Mesothelial cell of epicardium (in vitro differentiated cells): ENCODE data around the gene TXNDC11. TPM values are rescaled to one million over a fixed set of nuclear protein-coding genes. Genes with fewer than 3 reads are reported as not detected.

ENCODE experiments used
- DNase-seq, 2 experiments: peaks; one replicate each; pipeline ENCODE4 v3.0.0; 2021; ENCODE audit warnings: low spot score in 2 of 2; ENCODE audit not compliant: unreplicated experiment in 2 of 2
- H3K27ac Mint-ChIP-seq: 2 replicates; pipeline ENCODE4 v1.8.0; 2021; ENCODE audit warnings: mixed read lengths
- H3K27me3 Mint-ChIP-seq: 2 replicates; pipeline ENCODE4 v1.8.0; 2021; ENCODE audit warnings: low read depth, mixed read lengths
- H3K36me3 Mint-ChIP-seq: 2 replicates; pipeline ENCODE4 v1.8.0; 2021; ENCODE audit warnings: mixed read lengths
- H3K4me1 Mint-ChIP-seq: 2 replicates; pipeline ENCODE4 v1.8.0; 2021; ENCODE audit warnings: mixed read lengths
- H3K4me3 Mint-ChIP-seq: 2 replicates; pipeline ENCODE4 v1.8.0; 2021; ENCODE audit warnings: mild to moderate bottlenecking, moderate library complexity, mixed read lengths
- H3K9me3 Mint-ChIP-seq: 2 replicates; pipeline ENCODE4 v1.8.0; 2021; ENCODE audit warnings: mixed read lengths
- total RNA-seq: library from RNA; stranded (reverse); gene quantifications from 3 replicates; pipeline ENCODE4 v1.2.1, GENCODE V29; 2021
- TF ChIP-seq, protein P1 (sequence below): fragments of 200-600 bp; sonication (generic); IDR thresholded peaks from one replicate; pipeline ENCODE4 v1.5.0; 2021; ENCODE audit warnings: antibody characterized with exemption; ENCODE audit not compliant: unreplicated experiment

TXNDC11 gene
- total RNA-seq, 1 donor from 2014 or later, result 27.5 TPM

DNA sequence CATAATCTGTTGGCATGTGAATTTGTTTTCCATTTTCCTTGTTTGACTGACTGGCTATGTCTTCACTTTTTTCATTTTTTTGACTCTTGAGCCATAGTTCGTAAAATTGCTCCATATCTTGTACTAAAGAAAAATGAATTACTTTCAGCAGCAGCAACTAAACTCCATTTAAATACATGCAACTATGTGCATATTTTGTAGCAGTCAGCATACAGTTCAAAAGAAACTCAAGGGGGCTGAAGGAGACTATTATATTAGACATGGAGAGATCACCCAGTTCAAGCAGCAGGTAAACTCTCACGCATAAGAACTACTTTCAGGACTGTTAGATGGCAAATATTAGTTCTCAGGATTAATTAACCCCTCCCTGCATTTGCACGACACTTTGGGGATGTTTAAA is 13.6 kb upstream of the TXNDC11 start:
- Mint-ChIP-seq H3K4me1 (peaks cover 29% of the 10 kb centered on the region), H3K27ac (peak overlapping the region; percentile 2), H3K27me3 (no peaks in the 10 kb centered on the region), H3K4me3 (no peak overlapping the region), H3K36me3 (peaks cover 40% of the 10 kb centered on the region), H3K9me3 (no peaks in the 10 kb centered on the region)
- DNase-seq, result no peak
- TF ChIP-seq, protein P1, sequence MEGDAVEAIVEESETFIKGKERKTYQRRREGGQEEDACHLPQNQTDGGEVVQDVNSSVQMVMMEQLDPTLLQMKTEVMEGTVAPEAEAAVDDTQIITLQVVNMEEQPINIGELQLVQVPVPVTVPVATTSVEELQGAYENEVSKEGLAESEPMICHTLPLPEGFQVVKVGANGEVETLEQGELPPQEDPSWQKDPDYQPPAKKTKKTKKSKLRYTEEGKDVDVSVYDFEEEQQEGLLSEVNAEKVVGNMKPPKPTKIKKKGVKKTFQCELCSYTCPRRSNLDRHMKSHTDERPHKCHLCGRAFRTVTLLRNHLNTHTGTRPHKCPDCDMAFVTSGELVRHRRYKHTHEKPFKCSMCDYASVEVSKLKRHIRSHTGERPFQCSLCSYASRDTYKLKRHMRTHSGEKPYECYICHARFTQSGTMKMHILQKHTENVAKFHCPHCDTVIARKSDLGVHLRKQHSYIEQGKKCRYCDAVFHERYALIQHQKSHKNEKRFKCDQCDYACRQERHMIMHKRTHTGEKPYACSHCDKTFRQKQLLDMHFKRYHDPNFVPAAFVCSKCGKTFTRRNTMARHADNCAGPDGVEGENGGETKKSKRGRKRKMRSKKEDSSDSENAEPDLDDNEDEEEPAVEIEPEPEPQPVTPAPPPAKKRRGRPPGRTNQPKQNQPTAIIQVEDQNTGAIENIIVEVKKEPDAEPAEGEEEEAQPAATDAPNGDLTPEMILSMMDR, result no peak

DNA sequence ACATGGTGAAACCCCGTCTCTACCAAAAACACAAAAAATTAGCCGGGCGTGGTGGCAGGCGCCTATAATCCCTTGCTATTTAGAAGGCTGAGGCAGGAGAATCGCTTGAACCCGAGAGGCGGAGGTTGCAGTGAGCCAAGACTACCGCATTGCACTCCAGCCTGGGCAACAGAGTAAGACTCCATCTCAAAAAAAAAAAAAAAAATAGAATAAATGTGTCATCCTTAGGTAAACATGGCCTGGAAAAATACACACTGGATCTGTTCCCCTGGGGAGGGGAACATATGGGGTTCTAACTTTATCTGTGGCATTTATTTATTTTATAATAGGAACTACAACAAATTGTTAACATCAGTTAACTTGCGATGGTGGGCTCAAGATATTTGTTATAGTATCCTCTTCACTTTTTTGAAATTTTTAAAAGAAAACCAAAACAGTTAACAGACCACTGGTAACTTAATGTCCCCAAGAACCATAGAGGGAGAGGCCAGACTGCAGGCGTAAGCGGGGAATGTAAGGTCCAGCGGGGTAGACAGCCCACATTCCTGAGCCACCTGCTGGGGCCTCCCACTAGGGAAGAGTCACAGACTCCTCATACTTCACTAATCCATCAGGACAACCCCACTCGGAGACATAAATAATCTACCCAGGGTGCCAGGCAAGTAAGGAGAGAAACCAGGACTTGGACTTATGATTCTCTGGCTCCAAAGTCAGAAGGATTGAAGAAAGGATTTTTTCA is 12.5 kb upstream of the TXNDC11 start:
- peak overlapping the region; percentile 70 for H3K27ac Mint-ChIP-seq
- no peaks in the 10 kb centered on the region for H3K27me3 Mint-ChIP-seq
- H3K9me3 Mint-ChIP-seq, result no peaks in the 10 kb centered on the region
- TF ChIP-seq, protein P1, result no peak
- peaks cover 29% of the 10 kb centered on the region for H3K4me1 Mint-ChIP-seq
- H3K36me3 Mint-ChIP-seq, result peaks cover 38% of the 10 kb centered on the region
- H3K4me3 Mint-ChIP-seq, result no peak overlapping the region
- no peak for DNase-seq

DNA sequence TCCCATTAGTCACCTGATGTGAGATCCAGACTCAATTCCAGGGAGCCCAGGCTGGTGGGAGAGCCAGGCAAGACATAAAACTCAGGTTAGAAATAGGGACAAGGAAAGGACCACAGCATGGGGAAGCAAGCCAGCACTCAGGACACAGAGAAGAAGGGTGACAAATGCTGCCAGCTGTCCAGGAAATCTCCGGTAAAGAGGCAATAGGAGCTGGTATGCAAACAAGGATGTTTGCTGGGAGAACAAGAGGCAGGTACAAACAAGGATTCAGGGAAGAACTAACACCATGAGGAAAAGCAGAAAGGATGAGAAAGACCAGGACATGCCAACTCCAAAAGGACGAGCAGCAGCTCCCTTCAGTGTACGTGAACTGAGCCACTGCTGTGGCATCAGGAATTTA is 10.2 kb upstream of the TXNDC11 start:
- no peaks in the 10 kb centered on the region for H3K27me3 Mint-ChIP-seq
- no peak for DNase-seq
- H3K9me3 Mint-ChIP-seq, result no peaks in the 10 kb centered on the region
- peaks cover 16% of the 10 kb centered on the region for H3K4me1 Mint-ChIP-seq
- no peak overlapping the region for H3K27ac Mint-ChIP-seq
- TF ChIP-seq, protein P1, result no peak
- no peak overlapping the region for H3K4me3 Mint-ChIP-seq
- peaks cover 44% of the 10 kb centered on the region for H3K36me3 Mint-ChIP-seq

DNA sequence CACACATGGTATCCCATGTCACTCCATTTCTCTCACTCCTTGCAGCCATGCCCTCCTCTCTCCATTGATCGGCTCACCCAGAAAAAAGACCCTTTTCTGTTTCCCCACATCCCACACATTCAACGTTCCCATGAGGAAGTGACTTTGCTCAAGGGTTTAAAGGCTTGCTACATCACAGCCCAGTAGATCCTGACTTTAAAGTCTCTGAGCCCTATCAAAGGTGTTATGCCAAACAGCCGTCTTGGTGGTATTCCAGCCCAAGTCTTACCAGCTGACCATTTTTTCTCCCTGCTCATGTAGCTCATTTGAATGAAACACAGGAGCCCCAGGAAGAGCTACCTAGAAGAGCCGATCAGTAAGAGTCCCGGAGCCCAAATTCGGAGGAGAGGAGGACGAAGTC is 7.4 kb upstream of the TXNDC11 start:
- Mint-ChIP-seq H3K27me3 (no peaks in the 10 kb centered on the region), H3K9me3 (no peaks in the 10 kb centered on the region), H3K4me3 (no peak overlapping the region), H3K27ac (peak overlapping the region; percentile 75), H3K4me1 (no peaks in the 10 kb centered on the region), H3K36me3 (peaks cover 30% of the 10 kb centered on the region)
- TF ChIP-seq, protein P1, result no peak
- DNase-seq, result no peak

DNA sequence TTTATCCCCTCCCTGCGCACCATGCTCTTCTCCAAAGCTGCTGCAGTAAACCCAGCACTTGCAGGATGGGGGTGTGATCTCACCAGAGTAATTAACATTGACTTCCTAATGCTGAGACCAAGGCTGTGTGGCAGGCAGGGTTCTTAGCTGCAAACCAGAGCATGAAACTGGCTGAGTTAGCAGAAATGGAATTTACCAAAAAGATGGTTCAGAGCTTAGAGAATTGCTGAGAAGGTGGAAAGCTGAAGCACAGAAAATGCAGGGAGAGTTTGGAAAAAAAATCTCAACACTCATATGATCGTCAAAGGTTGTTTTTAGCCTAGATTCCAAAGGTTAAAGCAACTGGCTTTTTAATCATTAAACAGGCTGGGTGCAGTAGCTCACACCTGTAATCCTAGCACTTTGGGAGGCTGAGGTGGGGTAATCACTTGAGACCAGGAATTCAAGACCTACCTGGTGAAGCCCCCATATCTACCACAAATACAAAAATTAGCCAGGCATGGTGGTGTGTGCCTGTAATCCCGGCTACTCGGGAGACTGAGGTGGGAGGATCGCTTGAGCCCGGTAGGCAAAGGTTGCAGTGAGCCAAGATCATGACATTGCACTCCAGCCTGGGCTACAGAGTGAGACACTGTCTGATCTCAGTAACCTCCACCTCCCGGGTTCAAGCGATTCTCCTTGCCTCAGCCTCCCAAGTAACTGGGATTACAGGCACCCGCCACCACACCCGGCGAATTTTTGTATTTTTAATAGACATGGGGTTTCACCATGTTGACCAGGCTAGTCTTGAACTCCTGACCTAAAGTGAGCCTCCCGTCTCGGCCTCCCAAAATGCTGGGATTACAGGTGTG is 6.0 kb upstream of the TXNDC11 start:
- H3K36me3 Mint-ChIP-seq, result peaks cover 27% of the 10 kb centered on the region
- H3K9me3 Mint-ChIP-seq, result no peaks in the 10 kb centered on the region
- TF ChIP-seq, protein P1, result no peak
- H3K27ac Mint-ChIP-seq, result peak overlapping the region; percentile 62
- H3K27me3 Mint-ChIP-seq, result no peaks in the 10 kb centered on the region
- H3K4me1 Mint-ChIP-seq, result peaks cover 3% of the 10 kb centered on the region
- DNase-seq, result no peak
- no peak overlapping the region for H3K4me3 Mint-ChIP-seq
